ENCODE measurements around the gene CMC2.

The CMC2 gene

GRCh38 chr16:81003064-81003463 lies 3.6 kb downstream of the CMC2 start:
- DNase-seq (ENCODE audit: low read depth): no peak

GRCh38 chr16:81001330-81001729 lies 5.4 kb downstream of the CMC2 start:
- DNase-seq (ENCODE audit: low read depth): no peak

GRCh38 chr16:81000873-81001272 lies 5.8 kb downstream of the CMC2 start:
- no peak for DNase-seq (ENCODE audit: low read depth)

GRCh38 chr16:80997964-80998620 lies 8.6 kb downstream of the CMC2 start:
- DNase-seq (ENCODE audit: low read depth): no peak

- no peak for DNase-seq (ENCODE audit: low read depth)
These were observed 9.4 kb downstream of the CMC2 start for GRCh38 chr16:80997139-80997798.

- no peak for DNase-seq (ENCODE audit: low read depth)
These were observed 10.0 kb downstream of the CMC2 start for GRCh38 chr16:80996688-80997138.

- DNase-seq (ENCODE audit: low read depth): no peak
These were observed 12.2 kb downstream of the CMC2 start for GRCh38 chr16:80994451-80994850.

- DNase-seq (ENCODE audit: low read depth): no peak
These were observed 12.9 kb downstream of the CMC2 start for GRCh38 chr16:80993834-80994233.

- DNase-seq (ENCODE audit: low read depth): no peak
These were observed 13.4 kb downstream of the CMC2 start for GRCh38 chr16:80993307-80993706.

GRCh38 chr16:80992676-80993293 lies 13.9 kb downstream of the CMC2 start:
- DNase-seq (ENCODE audit: low read depth): no peak

- DNase-seq (ENCODE audit: low read depth): no peak
These were observed 14.8 kb downstream of the CMC2 start for GRCh38 chr16:80991792-80992430.

GRCh38 chr16:80990978-80991377 lies 15.7 kb downstream of the CMC2 start:
- no peak for DNase-seq (ENCODE audit: low read depth)

GRCh38 chr16:80990577-80990976 lies 16.1 kb downstream of the CMC2 start:
- no peak for DNase-seq (ENCODE audit: low read depth)

- no peak for DNase-seq (ENCODE audit: low read depth)
These were observed 16.9 kb downstream of the CMC2 start for GRCh38 chr16:80989801-80990200.

- no peak for DNase-seq (ENCODE audit: low read depth)
These were observed 17.9 kb downstream of the CMC2 start for GRCh38 chr16:80988756-80989155.

GRCh38 chr16:80986557-80986956 lies 20.1 kb downstream of the CMC2 start:
- DNase-seq (ENCODE audit: low read depth): no peak

- DNase-seq (ENCODE audit: low read depth): no peak
These were observed 21.1 kb downstream of the CMC2 start for GRCh38 chr16:80985611-80986010.

- no peak for DNase-seq (ENCODE audit: low read depth)
These were observed 22.4 kb downstream of the CMC2 start for GRCh38 chr16:80984124-80984892.

- no peak for DNase-seq (ENCODE audit: low read depth)
These were observed 24.0 kb downstream of the CMC2 start for GRCh38 chr16:80982646-80983045.

GRCh38 chr16:80981103-80981502 lies 25.6 kb downstream of the CMC2 start:
- no peak for DNase-seq (ENCODE audit: low read depth)

GRCh38 chr16:80976946-80977345 lies 29.7 kb downstream of the CMC2 start:
- no peak for DNase-seq (ENCODE audit: low read depth)

Data from stimulated activated CD8-positive, alpha-beta memory T cell treated with anti-CD3 and anti-CD28 coated beads, Interleukin-15, amount 100 ng/mL, for 1 hour (primary cell).